Hepatocyte (in vitro differentiated cells): ENCODE data around the gene MUC2. TPM values are rescaled to one million over a fixed set of nuclear protein-coding genes. Genes with fewer than 3 reads are reported as not detected.

Experiments used
- DNase-seq: peaks from one replicate; pipeline ENCODE4 v3.0.0-alpha.2; 2016; ENCODE audit warnings: low spot score
- H2AFZ ChIP-seq: fragments of 200-600 bp; sonication (generic); 2 replicates; pipeline ENCODE4 v1.6.0; 2016; ENCODE audit warnings: antibody characterized with exemption, mild to moderate bottlenecking
- H3K27ac ChIP-seq: fragments of 200-600 bp; sonication (generic); 2 replicates; pipeline ENCODE4 v1.5.1; 2016; ENCODE audit warnings: mild to moderate bottlenecking
- H3K27me3 ChIP-seq: fragments of 200-600 bp; sonication (generic); 2 replicates; pipeline ENCODE4 v1.6.1; 2016
- H3K36me3 ChIP-seq: fragments of 200-600 bp; sonication (generic); replicated peaks from 2 replicates; pipeline ENCODE4 v1.5.1; 2016; ENCODE audit warnings: low read depth; ENCODE audit not compliant: insufficient read depth
- H3K4me1 ChIP-seq: fragments of 200-600 bp; sonication (generic); 2 replicates; pipeline ENCODE4 v1.5.1; 2016; ENCODE audit warnings: mild to moderate bottlenecking, moderate library complexity; ENCODE audit not compliant: insufficient read depth
- H3K4me2 ChIP-seq: fragments of 200-600 bp; sonication (generic); 2 replicates; pipeline ENCODE4 v1.6.0; 2016
- H3K4me3 ChIP-seq: fragments of 200-600 bp; sonication (generic); 2 replicates; pipeline ENCODE4 v1.5.1; 2016; ENCODE audit warnings: mild to moderate bottlenecking
- H3K79me2 ChIP-seq: fragments of 200-600 bp; sonication (generic); 2 replicates; pipeline ENCODE4 v1.6.0; 2017; ENCODE audit warnings: mild to moderate bottlenecking
- H3K9me2 ChIP-seq: fragments of 200-600 bp; sonication (generic); replicated peaks from 2 replicates; pipeline ENCODE4 v1.6.0; 2017; ENCODE audit warnings: mild to moderate bottlenecking; ENCODE audit not compliant: insufficient read depth
- H3K9me3 ChIP-seq: fragments of 200-600 bp; sonication (generic); 2 replicates; pipeline ENCODE4 v1.5.1; 2016; ENCODE audit warnings: low read depth, mild to moderate bottlenecking
- H4K20me1 ChIP-seq: fragments of 200-600 bp; sonication (generic); 2 replicates; pipeline ENCODE4 v1.6.0; 2016; ENCODE audit warnings: mild to moderate bottlenecking; ENCODE audit not compliant: insufficient read depth, poor library complexity, severe bottlenecking
- CTCF ChIP-seq: fragments of 200-600 bp; sonication (generic); IDR thresholded peaks from 2 replicates; pipeline ENCODE4 v1.5.1; 2016; ENCODE audit warnings: antibody characterized with exemption, mild to moderate bottlenecking; ENCODE audit not compliant: poor library complexity
- EZH2 ChIP-seq: fragments of 200-600 bp; sonication (generic); IDR thresholded peaks from 2 replicates; pipeline ENCODE4 v1.6.1; 2016; ENCODE audit warnings: antibody characterized with exemption, mild to moderate bottlenecking, borderline replicate concordance
- EZH2phosphoT487 ChIP-seq: fragments of 200-600 bp; sonication (generic); IDR thresholded peaks from one replicate; pipeline ENCODE4 v1.6.1; 2018; ENCODE audit warnings: antibody characterized with exemption, mild to moderate bottlenecking, low read depth, moderate library complexity; ENCODE audit not compliant: unreplicated experiment, severe bottlenecking
- WGBS: methylation state at CpG from one replicate; pipeline ENCODE4 v1.1.6; 2016; ENCODE audit warnings: low lambda C conversion rate; ENCODE audit errors: missing lambda C conversion rate; 5-methylcytosine and 5-hydroxymethylcytosine counted together
- polyA plus RNA-seq: library from polyadenylated mRNA; unstranded; fragments of >200 nt; fragmentation: Nextera tagmentation; extraction: Ambion mirVana; gene quantifications from 2 replicates; pipeline ENCODE4 v1.2.1, GENCODE V29; 2016
- total RNA-seq: library from RNA; depleted of rRNA; stranded (reverse); fragments of >200 nt; gene quantifications from 2 replicates; pipeline ENCODE4 v1.2.3, GENCODE V29; 2014

MUC2 gene
- total and polyA plus RNA-seq, 2 experiments from 2014 or later, result 0.77 to 6.7 TPM

- 93% methylated on average over 17 of the region's 31 CpGs for WGBS
- no peak overlapping the region for H2AFZ ChIP-seq
- H3K4me2 ChIP-seq, result no peak overlapping the region
- no peaks in the 10 kb centered on the region for H3K79me2 ChIP-seq
- no peaks in the 10 kb centered on the region for H3K36me3 ChIP-seq
- H3K4me3 ChIP-seq, result no peak overlapping the region
- no peak overlapping the region for H3K27ac ChIP-seq
- TF ChIP-seq CTCF (no peak), EZH2 (no peak), EZH2phosphoT487 (no peak)
- no peaks in the 10 kb centered on the region for H3K27me3 ChIP-seq
- no peak for DNase-seq
- H4K20me1 ChIP-seq, result no peaks in the 10 kb centered on the region
- no peaks in the 10 kb centered on the region for H3K9me2 ChIP-seq
- H3K4me1 ChIP-seq, result no peaks in the 10 kb centered on the region
- H3K9me3 ChIP-seq, result no peaks in the 10 kb centered on the region
Measured at GRCh38 chr11:1089738-1090599, 15.3 kb downstream of the MUC2 start.

- DNase-seq, result no peak
- Histone ChIP-seq H4K20me1 (no peaks in the 10 kb centered on the region), H3K79me2 (no peaks in the 10 kb centered on the region)
Measured at GRCh38 chr11:1090600-1091331, 16.1 kb downstream of the MUC2 start.

GRCh38 chr11:1091332-1092083, 16.8 kb downstream of the MUC2 start:
- WGBS, result 84% methylated on average over 12 of the region's 12 CpGs
- H3K4me3 ChIP-seq, result no peak overlapping the region
- DNase-seq, result no peak

More at GRCh38 chr11:1090600-1091331, 16.1 kb downstream of the MUC2 start:
- Histone ChIP-seq H3K4me1 (no peaks in the 10 kb centered on the region), H3K4me2 (no peak overlapping the region), H3K9me2 (no peaks in the 10 kb centered on the region), H3K27ac (no peak overlapping the region), H3K36me3 (no peaks in the 10 kb centered on the region), H3K27me3 (no peaks in the 10 kb centered on the region), H3K4me3 (no peak overlapping the region), H3K9me3 (no peaks in the 10 kb centered on the region), H2AFZ (no peak overlapping the region)
- TF ChIP-seq EZH2 (no peak), EZH2phosphoT487 (no peak), CTCF (no peak)
- 98% methylated on average over 20 of the region's 20 CpGs for WGBS

More at GRCh38 chr11:1091332-1092083, 16.8 kb downstream of the MUC2 start:
- H3K36me3 ChIP-seq, result no peaks in the 10 kb centered on the region
- no peaks in the 10 kb centered on the region for H3K79me2 ChIP-seq
- no peaks in the 10 kb centered on the region for H4K20me1 ChIP-seq
- H3K9me3 ChIP-seq, result no peaks in the 10 kb centered on the region
- no peaks in the 10 kb centered on the region for H3K4me1 ChIP-seq
- no peak overlapping the region for H3K4me2 ChIP-seq
- no peaks in the 10 kb centered on the region for H3K9me2 ChIP-seq
- TF ChIP-seq CTCF (no peak), EZH2phosphoT487 (no peak), EZH2 (no peak)
- no peaks in the 10 kb centered on the region for H3K27me3 ChIP-seq
- no peak overlapping the region for H3K27ac ChIP-seq
- H2AFZ ChIP-seq, result no peak overlapping the region
